HG03066 (cell line): ENCODE data around the gene LRRC66.

Experiments used
- ATAC-seq: cut with Tn5 transposase; IDR thresholded peaks from one replicate; pipeline ENCODE4 v1.9.1; 2021; ENCODE audit warnings: low read depth; ENCODE audit not compliant: unreplicated experiment

Gene LRRC66, protein sequence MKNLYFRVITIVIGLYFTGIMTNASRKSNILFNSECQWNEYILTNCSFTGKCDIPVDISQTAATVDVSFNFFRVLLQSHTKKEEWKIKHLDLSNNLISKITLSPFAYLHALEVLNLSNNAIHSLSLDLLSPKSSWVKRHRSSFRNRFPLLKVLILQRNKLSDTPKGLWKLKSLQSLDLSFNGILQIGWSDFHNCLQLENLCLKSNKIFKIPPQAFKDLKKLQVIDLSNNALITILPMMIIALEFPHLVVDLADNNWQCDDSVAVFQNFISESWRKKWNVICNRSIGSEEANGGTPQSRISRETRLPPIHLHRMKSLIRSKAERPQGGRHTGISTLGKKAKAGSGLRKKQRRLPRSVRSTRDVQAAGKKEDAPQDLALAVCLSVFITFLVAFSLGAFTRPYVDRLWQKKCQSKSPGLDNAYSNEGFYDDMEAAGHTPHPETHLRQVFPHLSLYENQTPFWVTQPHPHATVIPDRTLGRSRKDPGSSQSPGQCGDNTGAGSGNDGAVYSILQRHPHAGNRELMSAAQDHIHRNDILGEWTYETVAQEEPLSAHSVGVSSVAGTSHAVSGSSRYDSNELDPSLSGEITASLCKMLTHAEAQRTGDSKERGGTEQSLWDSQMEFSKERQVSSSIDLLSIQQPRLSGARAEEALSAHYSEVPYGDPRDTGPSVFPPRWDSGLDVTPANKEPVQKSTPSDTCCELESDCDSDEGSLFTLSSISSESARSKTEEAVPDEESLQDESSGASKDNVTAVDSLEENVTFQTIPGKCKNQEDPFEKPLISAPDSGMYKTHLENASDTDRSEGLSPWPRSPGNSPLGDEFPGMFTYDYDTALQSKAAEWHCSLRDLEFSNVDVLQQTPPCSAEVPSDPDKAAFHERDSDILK

GRCh38 chr4:52019936-52020657 lies at the start of gene LRRC66:
Gene LRRC66 (minus strand): TSS chr4:52020363. CDS start chr4:52017613, 2,750 bp downstream.
- no peak for ATAC-seq

DNA sequence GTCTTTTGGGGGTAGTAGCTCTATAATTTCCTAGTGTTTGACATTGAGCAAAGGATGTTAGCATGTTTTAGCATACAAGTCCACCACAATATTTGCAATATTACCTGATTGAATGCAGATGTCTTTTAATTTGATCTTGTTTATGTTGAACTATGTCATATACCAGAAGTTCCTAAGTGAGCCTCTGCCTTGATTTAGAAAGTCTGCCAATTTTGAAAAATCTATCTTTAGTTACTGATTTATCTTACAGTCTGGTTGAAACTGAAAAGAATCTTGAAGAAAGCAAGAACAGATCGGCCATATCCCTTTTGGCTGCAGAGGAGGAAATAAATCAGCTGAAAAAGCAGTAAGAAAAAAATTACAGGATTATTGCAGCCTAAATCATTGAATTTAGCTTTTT lies 49.4 kb upstream of the LRRC66 start:
- ATAC-seq, result no peak

DNA sequence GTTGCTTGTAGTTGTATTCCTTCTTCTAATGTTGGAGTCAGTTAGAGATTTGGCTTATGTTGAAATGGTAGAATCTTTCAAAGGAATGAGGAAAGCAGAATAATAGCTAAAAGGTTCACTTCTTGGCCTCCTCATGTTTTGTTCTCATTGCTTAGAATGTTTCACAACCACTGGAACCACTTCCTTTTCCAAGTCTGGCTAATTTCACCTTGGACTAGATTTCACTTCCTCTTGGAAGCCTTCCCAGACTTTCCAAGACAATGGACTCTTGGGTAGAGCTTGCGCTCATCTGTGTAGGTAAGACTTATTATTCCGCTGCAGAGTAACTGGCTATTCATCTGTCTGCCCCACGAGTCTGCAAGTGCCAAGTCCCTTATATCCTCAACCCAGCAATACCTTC lies 39.2 kb upstream of the LRRC66 start:
- ATAC-seq, result no peak

DNA sequence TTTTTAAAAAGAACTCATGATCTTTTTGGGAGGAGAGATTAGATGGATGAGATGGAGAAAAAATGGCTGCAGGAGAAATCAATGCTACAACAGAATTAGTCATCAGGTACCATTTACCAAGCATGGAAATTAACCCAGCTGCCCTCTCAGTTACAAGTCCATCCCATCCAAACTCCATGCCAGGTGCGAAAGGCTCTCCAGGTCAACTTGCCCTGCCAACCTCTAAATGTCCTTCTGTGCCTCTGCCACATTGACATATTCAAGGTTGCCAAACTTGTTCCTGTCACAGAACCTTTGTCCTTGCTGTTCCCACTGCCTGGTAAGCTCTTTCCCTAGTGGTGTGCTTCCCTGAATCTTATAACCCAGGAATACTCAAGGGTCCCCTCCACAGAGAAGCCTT lies 38.1 kb upstream of the LRRC66 start:
- ATAC-seq, result no peak

DNA sequence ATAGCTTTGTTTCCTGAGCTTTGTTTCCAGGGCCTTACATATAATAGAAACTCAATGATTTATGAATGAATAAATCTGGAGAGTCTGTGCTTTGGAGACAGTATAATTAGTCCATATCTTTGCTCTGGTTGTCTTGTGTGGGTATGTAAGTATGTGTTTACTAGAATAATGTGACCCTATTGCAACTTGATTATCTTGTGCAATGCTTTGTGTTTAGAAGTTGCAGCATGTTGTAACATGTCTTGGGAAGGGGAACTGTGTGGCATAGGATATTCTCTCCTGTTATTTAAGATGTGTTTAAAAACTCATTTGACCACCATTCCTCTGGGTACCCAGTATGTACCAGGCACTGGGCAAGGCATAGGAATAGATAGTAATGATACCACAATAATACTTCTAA lies 37.0 kb upstream of the LRRC66 start:
- ATAC-seq, result no peak

- no peak for ATAC-seq
Observed at GRCh38 chr4:52054254-52054653, 34.1 kb upstream of the LRRC66 start.

DNA sequence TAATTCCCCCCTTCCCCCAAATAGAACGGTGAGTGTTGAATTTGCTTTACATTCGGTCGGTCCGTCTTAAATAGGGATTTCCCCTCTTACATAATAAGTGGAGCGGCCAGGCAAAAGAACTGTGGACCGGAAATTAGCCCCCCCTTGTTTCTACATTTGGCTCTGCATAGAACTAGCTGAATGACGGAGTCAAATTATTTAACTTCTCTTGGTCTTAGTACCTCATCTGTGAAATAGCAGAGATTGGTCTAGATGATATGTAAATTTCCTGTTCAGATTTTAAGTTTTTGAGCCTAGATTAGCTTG lies 32.3 kb upstream of the LRRC66 start:
- ATAC-seq, result peak; percentile 44

DNA sequence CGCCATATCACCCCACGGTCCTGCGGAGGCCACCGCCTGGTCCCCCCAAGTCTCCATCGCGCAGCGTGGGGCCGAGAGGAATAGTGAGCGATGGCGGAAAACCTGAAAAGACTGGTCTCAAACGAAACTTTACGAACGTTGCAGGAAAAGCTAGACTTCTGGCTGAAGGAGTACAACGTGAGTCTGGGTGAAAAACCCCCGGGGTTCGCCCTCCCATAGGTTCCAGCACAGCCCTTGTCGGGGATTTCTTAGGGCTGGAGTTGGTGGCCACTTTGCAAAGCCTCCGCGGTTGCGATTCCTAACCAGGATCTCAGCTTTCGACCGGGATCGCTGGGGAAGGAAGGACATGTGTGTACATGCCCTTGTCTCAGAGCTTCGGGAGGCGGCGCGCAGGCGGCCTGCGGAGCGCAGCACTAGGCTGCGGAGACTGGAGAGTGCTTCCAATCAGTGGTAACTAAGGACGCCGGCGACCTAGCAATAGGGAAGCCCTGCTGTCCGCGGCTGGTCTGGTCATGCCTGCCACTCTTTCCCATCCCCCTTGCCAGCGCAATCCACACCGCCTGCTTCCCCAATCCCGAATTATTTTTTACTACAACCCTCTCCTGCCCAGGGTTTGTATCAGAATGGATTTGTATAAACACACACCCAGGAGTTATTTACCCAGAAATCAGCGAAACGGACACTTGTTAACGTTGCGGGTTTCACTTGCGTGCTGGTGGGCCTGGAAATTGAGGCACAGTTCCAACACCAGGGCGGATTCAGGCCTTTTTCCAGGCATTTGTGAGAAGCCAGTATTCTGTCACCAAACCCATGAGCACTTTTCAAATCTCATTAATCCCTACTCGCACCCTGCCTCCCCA lies 31.7 kb upstream of the LRRC66 start:
- peak; percentile 63 for ATAC-seq

DNA sequence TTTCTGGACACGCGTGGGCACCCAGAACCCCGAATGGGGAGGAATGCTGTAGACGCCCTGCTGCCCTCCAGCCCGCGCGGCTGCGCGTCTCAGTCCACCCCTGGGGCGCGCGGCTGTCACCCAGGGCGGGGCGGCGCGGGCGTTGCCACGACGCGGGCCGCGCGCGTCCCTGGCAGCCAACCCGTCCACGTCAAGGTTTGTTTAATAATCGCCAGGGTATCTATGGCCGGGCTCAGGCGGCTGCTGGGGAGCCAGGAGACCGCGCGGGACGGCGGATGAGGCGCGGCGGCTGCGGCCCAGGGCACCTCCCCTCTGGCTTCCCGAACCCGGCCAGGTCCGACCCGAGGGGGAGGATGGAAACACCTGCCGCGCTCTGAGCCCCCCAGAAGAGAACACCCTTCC lies 31.1 kb upstream of the LRRC66 start, which contains the start of gene SPATA18:
Gene SPATA18 (plus strand): TSS at position 92 of the 402 bp plus-strand sequence. CDS start 401 bp downstream, outside the sequence.
- peak; percentile 37 for ATAC-seq

- no peak for ATAC-seq
Observed at GRCh38 chr4:52049266-52049665, 29.1 kb upstream of the LRRC66 start.

- no peak for ATAC-seq
Observed at GRCh38 chr4:52045028-52045427, 24.9 kb upstream of the LRRC66 start.

DNA sequence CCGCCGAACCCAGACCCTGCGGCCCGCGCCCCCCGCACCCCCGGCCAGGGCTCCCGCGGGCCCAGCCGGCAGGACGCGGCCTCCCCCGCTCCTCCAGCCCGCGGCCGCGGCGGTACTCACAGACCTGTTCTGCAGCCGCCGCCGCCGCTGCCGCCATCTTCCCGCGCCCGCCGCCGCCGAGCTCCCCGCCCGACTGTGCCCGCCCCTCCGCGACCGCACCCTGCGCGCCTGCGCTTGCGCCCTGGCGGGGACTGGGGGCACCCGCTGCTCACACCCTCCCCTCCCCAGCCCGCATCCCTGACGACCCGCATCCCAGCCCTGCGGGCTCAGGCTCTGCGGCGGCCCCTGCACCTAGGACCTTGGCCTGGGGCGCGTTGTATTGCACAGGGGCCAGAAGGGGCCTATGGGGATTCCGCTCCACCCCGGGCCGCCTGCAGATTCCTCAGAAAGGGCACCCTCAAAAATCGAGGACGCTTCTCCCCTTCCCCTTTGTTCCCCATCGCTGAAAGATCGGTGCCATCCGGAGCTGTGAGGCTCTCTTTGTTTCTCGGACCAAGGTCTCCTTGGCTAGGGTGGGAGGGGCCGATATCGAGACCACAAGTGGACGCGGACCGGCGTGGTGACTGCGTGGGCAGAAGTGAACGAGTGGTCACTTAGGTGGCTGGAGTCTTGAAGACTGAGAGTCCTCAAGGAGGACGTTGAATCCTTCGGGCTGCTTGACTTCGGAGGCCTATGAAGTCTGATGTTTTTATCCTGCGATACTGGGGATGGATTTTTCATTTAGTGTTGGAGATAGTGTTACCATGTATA lies 18.1 kb upstream of the LRRC66 start, which contains the start of gene SGCB:
Gene SGCB (minus strand): TSS at position 197 of the 810 bp plus-strand sequence. CDS start 40 bp downstream, at position 157.
- peak; percentile 92 for ATAC-seq

DNA sequence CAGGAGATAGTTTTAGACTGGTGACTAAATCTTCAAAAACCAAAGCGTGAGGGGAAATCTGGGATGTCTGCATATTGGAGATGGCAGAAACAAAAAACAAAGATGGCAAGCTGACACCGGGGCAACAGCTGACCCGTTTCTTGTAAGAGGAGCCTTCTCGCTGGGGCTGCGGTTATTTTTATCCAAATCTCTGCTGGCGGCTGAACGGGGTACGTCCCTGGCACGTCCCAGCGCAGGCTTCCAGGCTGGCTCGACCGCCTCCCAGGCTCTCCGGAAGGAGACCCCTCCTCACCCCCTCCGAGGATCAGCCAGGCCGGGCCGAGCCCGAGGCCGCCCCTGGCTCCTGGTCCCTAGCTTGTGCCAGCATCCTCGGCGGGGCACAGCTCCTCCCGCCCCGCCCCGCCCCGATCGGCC lies 17.5 kb upstream of the LRRC66 start:
- peak; percentile 48 for ATAC-seq

- ATAC-seq, result no peak
Observed at GRCh38 chr4:52036886-52037530, 16.8 kb upstream of the LRRC66 start.

GRCh38 chr4:52035190-52035589 lies 15.0 kb upstream of the LRRC66 start:
- ATAC-seq, result no peak

DNA sequence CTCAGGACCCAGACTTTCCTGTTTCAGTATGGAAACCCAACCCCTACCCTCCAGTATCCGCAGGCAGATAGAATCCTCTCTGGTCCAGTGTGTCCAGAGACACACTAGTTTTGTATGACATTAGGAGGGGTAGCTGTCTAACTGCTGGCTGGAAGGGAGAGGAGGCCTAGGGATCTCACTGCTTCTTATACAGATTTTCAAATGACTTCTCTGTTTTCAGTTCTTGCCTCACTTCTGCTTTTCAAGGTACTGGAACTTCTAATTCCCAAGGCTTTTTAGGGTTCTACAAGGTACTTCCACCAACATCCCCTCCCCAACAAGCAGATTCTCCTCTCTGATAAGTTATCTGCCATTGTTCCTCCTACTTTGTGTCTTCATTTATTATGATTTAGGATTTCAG lies 11.8 kb upstream of the LRRC66 start:
- ATAC-seq, result no peak

GRCh38 chr4:52028970-52029369 lies 8.8 kb upstream of the LRRC66 start:
- no peak for ATAC-seq

DNA sequence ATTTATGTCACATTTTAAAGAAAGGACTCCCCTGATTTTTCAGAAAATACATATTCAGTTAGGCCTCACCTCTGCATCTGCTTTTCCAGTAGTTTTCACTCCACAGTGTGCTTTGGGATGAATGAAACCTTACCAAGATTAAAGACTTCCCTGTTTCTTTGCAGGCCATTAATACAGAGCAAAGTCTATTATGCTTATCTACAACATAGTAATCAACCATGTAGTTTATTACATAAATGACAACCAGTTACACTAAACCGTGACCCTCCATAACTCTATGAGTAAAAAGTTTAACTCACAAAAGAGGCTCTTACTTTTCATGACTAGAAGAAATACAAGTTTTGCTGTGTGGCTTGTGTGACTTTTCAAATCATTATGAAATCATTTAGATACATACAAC lies 2.3 kb downstream of the LRRC66 start:
- no peak for ATAC-seq

DNA sequence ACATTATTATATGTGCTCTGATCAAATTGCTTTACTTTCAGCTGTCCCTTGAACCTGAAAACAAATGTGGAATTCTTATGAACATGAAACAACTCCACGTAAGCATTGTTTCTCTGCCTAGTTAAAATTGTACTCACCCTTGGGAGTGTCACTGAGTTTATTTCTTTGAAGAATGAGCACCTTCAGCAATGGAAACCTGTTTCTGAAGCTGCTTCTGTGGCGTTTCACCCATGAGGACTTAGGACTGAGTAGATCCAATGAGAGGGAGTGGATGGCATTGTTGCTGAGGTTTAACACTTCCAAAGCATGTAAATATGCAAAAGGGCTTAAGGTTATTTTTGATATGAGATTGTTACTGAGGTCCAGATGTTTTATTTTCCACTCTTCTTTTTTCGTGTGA lies 3.2 kb downstream of the LRRC66 start:
- ATAC-seq, result no peak
